SH-SY5Y (cell line): ENCODE results near the gene OR12D1.

Source experiments
- GATA2 ChIP-seq: IDR thresholded peaks from 2 replicates; pipeline ENCODE4 v1.6.1; 2011; ENCODE audit warnings: mild to moderate bottlenecking, low read depth, low read length
- GATA3 ChIP-seq: IDR thresholded peaks from 2 replicates; pipeline ENCODE4 v1.6.1; 2011; ENCODE audit warnings: low read depth, mild to moderate bottlenecking, low read length, moderate library complexity

- TF ChIP-seq GATA2 (no peak), GATA3 (no peak)
Observed at GRCh38 chr6:29419516-29419915, 4.8 kb downstream of the OR12D1 start.
